Fibroblast of upper back skin (primary cell): Measurements from ENCODE around the gene ROPN1.
A peak's percentile ranks its signal among the peaks of the same experiment; 100 is the strongest.
"Not testable (repeated sequence)": the region's sequence is repeated elsewhere in the genome, so short reads cannot be mapped to it uniquely, and the experiment has no call there.

Experiments
- DNase-seq: peaks from one replicate; pipeline ENCODE4 v3.0.0-alpha.2; 2013

ROPN1 gene

DNA sequence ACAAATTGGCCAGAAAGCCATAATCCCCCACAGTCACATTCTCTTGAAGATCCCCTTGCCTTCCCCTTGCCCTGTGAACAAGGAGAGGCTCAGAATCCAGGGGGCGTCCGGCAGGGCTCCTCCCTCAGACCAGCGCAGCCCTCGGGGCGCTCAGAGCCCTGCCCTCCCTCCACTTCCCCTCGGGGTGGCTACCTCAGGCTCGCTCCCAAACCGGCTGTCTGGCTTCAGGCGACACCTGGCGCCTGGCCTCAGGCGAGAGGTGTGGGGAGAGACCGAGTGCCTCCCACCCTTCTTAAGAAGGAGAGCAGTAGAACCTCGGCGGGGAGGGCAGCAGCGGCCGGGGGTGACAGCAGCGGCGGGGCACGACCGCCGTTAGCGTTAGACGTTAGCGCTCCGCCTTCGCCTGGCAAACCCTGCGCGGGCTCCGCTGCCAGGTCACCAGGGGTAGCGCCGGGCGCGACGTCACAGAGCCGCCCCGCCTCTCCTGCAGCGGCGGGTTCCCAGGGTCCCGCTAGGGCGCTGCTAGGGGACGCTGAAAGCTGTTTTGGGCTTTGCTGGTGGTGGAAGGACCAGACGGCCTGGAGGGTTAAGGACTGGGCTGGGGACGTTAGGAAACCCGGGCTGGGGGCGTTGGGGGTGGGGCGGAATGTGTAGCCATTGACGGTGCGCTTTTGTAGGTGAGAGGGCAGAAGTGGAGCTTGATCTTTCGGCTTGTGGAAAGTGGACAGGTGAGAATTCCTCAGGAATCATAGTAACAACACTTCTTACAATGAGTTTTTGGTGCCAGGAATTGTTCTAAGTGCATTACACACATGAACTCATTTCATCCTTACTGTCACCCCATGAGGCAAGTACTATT is at the start of gene ROPN1:
Gene ROPN1, minus strand, starts transcription at position 395 of the 859 bp plus-strand sequence. CDS start 11,643 bp downstream, outside the sequence.
- not testable (repeated sequence) for DNase-seq

DNA sequence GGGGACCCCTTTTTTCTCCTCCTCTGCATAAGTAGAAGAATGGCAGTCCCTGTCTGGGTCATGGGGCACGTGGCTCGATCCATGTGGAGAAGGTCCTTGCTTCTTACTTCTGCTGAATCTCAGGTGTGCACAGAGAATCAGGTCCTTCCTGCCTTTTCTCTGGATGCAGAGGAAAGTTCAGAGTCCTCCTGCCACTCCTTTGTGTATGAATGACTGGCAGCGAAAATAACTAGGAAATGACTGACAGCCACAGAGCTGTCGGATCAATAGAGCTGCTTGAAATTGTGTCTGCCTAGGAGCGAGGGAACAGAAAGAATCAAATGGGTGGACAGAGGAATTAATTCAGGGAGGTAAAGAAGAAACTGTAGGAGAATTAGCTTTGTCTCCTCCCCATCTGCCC is 49.6 kb upstream of the ROPN1 start:
- no peak for DNase-seq

- DNase-seq = peak; percentile 43
These were observed 45.4 kb upstream of the ROPN1 start for GRCh38 chr3:124037326-124037725.

GRCh38 chr3:124036214-124036613 is 44.3 kb upstream of the ROPN1 start:
- not testable (repeated sequence) for DNase-seq

DNA sequence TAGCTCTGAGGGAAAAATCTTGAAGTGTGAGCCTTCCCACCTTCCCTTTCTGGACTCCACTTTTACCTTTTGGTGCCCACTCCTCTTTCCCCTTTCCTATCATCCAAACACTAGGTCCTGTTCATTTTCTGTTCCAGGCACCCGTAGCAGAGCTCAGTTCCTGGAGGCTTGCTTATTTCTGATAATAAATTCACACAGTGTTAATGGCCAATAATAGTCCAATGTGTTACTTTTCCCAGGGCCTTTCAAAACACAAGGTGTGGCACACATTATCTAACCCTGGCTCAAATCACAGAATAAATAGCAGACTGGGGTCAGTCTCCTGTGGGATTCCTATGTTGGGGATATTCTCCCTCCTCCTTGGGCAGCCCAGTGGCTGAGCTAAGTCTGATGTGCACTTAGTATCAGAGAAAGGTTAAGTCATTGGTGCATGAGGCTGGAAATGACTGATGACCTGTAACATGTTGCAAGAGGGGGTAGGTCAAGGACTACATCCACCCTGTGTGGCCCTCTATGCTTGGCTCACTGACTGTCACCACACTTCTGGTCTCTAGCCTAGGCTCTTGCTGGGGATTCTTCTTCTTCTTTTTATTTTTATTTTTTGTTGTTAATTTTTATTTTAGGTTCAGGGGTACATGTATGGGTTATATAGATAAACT is 43.7 kb upstream of the ROPN1 start:
- DNase-seq = no peak

DNA sequence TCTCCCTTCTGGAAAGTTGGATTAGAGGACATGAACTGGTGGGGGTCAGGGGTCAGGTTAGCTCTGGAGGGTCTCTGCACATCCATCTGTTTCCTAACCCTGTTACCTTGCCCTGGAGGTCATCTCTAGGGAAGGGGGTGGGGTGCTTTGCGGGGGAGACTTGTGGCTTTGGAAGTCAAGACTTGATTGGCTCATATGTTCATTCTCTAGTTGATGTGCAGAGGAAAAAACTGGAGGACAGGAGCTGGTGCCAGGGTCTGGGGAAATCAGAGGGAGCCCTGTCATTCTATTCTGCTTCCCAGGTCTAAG is 42.9 kb upstream of the ROPN1 start:
- no peak for DNase-seq

DNA sequence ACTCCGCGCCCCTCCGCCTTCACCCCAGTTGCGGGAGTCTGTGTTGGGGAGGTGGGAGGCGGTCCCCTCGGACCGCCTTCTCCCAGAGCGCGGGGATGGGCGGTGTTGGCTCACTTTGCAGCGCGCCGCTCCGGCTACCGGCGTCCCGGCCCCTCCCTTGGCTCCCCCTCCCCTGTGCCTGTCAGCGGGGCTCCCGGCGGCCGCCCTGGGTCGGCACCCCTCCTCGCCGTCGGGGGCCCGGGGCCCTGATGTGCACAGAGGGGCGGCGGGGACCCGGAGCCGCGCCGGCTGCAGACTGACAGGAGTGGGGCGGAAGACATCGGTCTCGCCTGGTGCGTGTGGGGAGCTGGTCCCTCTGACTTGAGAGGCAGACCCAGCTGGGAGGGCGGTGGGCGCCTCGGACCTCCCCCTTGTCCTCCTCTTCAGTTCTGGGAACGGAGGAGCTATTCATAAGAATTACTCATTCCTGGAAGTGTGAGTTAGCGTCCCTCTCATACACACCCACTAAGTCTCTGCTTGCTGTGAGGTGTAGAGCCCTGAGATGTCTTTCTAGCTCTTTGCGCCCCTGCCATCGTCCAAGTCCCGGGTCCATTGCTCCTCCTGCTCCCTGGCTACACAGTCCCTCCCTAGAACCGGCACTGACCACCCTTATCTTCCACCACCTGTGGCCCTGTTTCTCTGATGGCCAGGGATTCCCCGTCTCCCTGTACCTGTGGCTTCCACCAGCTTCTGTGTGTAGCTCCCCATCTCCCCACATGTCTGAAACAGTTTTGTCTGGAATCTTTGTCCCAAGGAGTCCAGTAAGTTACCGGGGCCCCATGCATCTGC is 42.3 kb upstream of the ROPN1 start:
- peak; percentile 26 for DNase-seq

- no peak for DNase-seq
These were observed 41.6 kb upstream of the ROPN1 start, which contains the start of gene KALRN for GRCh38 chr3:124033360-124034015. Gene KALRN, plus strand, starts transcription at chr3:124033369.

DNA sequence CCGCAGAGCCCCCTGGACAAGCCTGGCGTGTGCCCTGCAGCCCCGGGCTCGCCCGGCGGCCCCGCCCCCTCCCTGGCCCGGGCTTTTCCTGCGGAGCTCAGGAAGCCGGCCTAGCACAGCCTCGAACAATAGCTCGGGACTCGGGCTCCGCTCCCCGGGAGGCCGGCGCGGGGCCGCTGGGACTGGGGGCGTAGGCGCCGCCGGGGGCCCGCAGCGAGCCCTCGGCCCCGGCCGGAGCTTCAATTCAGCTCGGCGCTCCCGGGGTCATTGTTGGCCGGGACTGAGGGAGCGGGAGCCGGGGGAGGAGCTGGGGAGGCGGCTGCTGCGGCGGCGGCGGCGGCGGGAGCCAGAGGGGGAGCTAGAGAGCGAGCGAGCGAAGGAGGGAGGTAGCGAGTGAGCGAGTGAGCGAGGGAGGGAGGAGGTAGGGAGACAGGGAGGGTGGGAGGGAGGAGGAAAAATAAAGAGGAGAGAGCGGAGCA is 41.0 kb upstream of the ROPN1 start:
- DNase-seq = peak; percentile 86

DNA sequence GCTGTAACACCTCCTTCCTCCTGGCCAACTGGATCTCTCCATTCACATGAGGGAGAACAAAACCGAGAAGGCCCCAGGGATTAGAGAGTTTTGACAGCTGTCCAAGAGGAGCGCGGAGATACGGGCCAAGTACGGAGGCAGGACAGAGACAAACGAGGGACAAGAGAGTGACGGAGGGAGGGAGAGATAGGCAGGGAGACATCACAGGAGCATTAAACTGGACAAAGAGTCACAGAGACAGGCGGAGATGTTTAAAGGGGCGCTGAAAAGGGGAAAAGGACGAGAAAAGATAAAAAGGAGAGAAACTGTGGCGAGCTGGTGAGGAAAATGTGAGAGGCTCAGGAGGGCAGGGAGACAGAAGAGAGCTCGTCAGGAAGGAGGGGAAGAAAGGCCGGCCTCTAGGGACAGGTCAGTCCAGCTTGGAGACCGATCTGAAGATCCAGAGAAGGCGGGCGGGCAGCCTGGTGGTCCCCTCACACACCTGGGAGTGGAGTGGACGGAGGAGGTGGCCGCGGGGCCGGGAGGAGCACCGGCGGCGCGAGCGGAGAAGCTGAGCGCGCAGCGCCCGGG is 40.5 kb upstream of the ROPN1 start:
- peak; percentile 47 for DNase-seq

DNA sequence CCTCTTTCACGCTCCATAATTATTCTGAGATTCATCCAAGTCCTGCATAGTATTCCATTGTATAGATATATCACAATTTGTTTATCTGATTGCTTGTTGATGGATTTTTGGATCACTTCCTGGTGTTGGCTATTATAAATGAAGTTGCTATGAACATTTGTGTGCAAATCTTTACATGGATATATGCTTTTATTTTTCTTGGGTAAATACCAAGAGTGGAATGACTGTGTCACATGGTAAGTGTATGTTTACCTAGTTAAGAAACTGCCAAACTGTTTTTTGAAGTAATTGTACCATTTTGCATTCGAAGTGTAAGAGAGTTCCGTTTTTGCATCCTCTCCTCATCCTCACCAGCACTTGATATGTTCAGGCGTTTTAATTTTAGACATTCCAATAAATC is 34.6 kb upstream of the ROPN1 start:
- DNase-seq = no peak

DNA sequence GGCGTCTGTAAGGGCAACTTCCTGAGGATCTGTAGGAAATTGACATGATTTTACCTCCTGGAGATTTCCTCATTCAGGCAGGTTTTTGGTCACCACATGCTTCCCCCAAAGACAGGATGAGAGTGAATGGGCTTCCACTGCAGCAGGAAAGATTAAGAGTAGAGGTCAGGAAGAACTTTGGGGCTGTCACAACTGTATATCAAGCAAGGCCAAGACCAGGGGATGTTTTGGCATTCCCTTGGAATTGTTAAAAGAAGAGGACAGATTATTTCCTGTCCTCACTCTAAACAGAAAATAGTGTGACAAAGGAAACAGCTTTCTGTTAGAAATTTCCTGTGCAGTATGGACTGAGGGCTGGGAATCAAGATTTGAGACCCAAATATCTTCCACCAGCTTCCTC is 31.6 kb upstream of the ROPN1 start:
- DNase-seq = not testable (repeated sequence)

DNA sequence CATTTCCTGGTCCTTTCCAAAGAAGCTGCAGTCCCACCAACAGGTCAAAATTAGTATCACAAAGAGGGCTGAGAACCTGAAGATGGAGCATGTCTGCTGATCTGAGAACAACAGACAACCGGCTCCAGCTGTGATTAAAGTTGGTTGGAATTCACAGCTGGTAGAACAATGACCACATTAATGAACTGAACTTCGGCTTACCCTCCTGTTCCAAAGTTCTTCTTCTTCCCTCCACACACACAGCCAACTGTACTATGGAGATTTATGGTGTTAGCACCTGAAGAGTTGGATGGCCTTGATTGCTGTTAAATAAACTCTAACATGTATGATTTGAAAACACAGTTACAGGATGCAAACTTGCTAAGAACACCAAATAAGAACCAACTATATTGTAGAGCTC is 27.4 kb upstream of the ROPN1 start:
- no peak for DNase-seq

DNA sequence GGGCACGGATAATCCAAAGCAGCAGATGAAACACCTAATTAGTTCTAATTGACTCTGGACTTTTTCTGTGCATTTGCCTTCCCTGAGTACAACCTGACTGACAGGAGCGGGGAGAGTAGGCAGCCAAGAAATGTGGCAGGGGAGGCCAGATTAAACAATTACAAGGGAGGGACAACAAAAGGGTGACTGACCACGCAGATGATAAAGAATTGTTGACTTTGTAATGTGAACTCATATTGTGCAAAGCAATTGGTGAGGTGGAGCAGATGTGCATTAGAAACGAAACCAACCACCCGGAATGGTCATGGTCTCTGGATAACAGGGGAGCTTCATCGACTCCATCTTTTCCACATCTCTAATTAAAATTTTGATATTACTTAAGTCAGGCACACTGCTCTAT is 25.6 kb upstream of the ROPN1 start:
- DNase-seq = not testable (repeated sequence)

- DNase-seq = peak; percentile 53
These were observed 24.6 kb upstream of the ROPN1 start for GRCh38 chr3:124016483-124016882.

DNA sequence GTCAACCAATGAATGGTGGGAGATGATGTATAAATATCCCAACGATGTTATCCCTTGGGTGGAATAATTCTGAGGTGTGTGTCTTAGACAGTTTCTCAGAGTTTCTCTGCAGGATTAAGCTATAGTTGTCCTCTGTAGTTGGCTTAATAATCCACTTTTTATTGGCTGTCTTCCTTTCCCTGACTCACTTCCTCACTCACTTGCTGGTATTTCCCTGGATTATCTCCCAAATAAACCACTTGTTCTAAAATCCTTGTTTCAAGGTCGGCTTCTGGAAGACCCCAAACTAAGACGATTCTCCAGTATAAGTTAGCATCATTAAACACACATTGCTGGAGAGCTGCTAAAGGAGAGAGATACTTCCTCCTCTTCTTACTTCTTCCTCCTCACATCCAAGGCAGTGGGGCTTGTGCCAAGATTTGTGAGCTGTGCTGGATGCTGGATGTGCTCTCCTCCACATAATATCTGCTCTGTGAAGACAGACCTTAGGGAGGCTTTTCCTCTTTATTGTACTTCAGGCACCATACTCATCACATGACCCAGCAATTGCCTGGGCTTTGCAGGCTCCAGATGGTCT is 22.5 kb upstream of the ROPN1 start:
- DNase-seq = no peak

GRCh38 chr3:124008321-124008720 is 16.4 kb upstream of the ROPN1 start:
- not testable (repeated sequence) for DNase-seq

GRCh38 chr3:124007186-124007585 is 15.3 kb upstream of the ROPN1 start:
- DNase-seq = peak; percentile 40

- not testable (repeated sequence) for DNase-seq
These were observed 10.6 kb upstream of the ROPN1 start for GRCh38 chr3:124002405-124003079.

DNA sequence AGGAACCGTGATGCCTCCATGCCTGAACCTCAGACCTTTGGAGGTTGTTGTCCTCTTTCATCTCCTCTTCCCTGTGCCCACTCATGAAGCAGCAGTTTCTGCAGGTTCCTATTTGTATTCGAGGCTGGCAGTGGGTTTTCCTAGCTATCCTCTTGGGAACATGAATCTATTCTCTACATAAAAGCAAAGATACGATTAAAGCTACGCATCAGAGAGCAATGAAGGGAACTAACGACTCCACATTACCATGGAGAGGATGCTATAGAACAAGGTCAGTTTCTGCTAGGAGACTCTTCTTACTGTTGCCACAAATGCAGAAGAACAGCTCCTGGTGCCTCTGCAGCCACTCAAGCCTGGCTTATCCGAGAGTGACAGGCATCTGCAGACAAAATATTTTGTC is 9.4 kb upstream of the ROPN1 start:
- DNase-seq = not testable (repeated sequence)

GRCh38 chr3:123997543-123997942 is 5.6 kb upstream of the ROPN1 start:
- peak; percentile 13 for DNase-seq
